Breast epithelium (tissue), 3 donors: ENCODE results near the gene MFSD11.

Source experiments
- POLR2A ChIP-seq: fragments of 450-650 bp; IDR thresholded peaks from one replicate; pipeline ENCODE4 v1.6.1; 2016; ENCODE audit warnings: antibody characterized with exemption, mild to moderate bottlenecking, moderate library complexity
- POLR2AphosphoS5 ChIP-seq, 3 donors: sonication (generic); formaldehyde crosslinking; IDR thresholded peaks; one replicate each; pipeline ENCODE4 v1.6.1; 2017; ENCODE audit warnings: antibody characterized with exemption in 3 of 3
- TF ChIP-seq, protein P1 (sequence below), 3 donors: fragments of 450-650 bp; IDR thresholded peaks; one replicate each; pipeline ENCODE4 v1.5.1; 2016 to 2017; ENCODE audit warnings: antibody characterized with exemption in 3 of 3, mild to moderate bottlenecking in 3 of 3, moderate library complexity in 3 of 3

DNA sequence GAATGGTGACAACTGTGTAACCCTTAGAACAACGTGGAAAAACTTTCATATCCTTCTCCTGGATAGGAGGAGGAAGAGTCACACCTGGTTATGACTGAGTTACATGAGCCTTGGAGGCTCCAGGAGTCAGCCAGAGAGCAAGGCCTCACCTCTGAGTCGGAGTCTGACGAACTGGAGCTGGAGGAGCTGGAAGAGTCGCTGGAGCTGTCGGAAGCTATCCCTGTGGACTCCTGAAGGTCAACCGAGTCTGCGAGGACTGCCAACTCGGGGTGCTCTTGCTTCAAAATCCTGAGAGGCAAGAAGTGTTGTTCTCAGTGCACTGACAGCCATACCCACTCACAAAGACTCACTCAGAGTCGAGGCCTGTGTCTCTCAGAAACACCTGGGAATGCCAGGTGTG lies 17.7 kb upstream of the MFSD11 start:
- TF ChIP-seq POLR2A (no peak), POLR2AphosphoS5 (IDR thresholded peaks at IDR 0.05) (no peak)
- TF ChIP-seq, protein P1, sequence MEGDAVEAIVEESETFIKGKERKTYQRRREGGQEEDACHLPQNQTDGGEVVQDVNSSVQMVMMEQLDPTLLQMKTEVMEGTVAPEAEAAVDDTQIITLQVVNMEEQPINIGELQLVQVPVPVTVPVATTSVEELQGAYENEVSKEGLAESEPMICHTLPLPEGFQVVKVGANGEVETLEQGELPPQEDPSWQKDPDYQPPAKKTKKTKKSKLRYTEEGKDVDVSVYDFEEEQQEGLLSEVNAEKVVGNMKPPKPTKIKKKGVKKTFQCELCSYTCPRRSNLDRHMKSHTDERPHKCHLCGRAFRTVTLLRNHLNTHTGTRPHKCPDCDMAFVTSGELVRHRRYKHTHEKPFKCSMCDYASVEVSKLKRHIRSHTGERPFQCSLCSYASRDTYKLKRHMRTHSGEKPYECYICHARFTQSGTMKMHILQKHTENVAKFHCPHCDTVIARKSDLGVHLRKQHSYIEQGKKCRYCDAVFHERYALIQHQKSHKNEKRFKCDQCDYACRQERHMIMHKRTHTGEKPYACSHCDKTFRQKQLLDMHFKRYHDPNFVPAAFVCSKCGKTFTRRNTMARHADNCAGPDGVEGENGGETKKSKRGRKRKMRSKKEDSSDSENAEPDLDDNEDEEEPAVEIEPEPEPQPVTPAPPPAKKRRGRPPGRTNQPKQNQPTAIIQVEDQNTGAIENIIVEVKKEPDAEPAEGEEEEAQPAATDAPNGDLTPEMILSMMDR (IDR thresholded peaks at IDR 0.05) = no peak
